NB4 (cell line): ENCODE data around the gene SIRPA.

Experiments
- CTCF ChIP-seq: IDR thresholded peaks from one replicate; pipeline ENCODE4 v1.5.1; 2012; ENCODE audit warnings: low read depth, low read length
- MAX ChIP-seq: IDR thresholded peaks from 2 replicates; pipeline ENCODE4 v1.6.1; 2011; ENCODE audit warnings: low read depth, low read length

- TF ChIP-seq CTCF (no peak), MAX (no peak)
Observed at GRCh38 chr20:1952737-1953530, 57.7 kb downstream of the SIRPA start.
